Muscle layer of duodenum (tissue), 2 donors: ENCODE results near the gene CLINT1.

Experiments
- H3K27ac ChIP-seq: one replicate; pipeline ENCODE4 v1.7.0; 2013; ENCODE audit warnings: mild to moderate bottlenecking, low read length
- H3K27me3 ChIP-seq: one replicate; pipeline ENCODE4 v1.7.0; 2013; ENCODE audit warnings: low read depth, mild to moderate bottlenecking, control low read depth, low read length
- H3K36me3 ChIP-seq, 2 donors: one replicate each; pipeline ENCODE4 v1.7.0; 2013; ENCODE audit warnings: low read length in 2 of 2, control low read depth in 1 of 2, mild to moderate bottlenecking in 1 of 2; ENCODE audit not compliant: insufficient read depth in 2 of 2, control insufficient read depth in 1 of 2
- H3K4me1 ChIP-seq, 2 donors: one replicate each; pipeline ENCODE4 v1.7.0; 2013; ENCODE audit warnings: low read length in 2 of 2, mild to moderate bottlenecking in 2 of 2, control low read depth in 1 of 2, moderate library complexity in 1 of 2; ENCODE audit not compliant: insufficient read depth in 2 of 2, control insufficient read depth in 1 of 2
- H3K4me3 ChIP-seq, 2 donors: one replicate each; pipeline ENCODE4 v1.7.0; 2013; ENCODE audit warnings: low read length in 2 of 2, low read depth in 1 of 2, mild to moderate bottlenecking in 1 of 2
- H3K9me3 ChIP-seq, 2 donors: one replicate each; pipeline ENCODE4 v1.7.0; 2013; ENCODE audit warnings: low read length in 2 of 2, control low read depth in 1 of 2, mild to moderate bottlenecking in 1 of 2; ENCODE audit not compliant: control insufficient read depth in 1 of 2
- donor health status: healthy.

Gene CLINT1

DNA sequence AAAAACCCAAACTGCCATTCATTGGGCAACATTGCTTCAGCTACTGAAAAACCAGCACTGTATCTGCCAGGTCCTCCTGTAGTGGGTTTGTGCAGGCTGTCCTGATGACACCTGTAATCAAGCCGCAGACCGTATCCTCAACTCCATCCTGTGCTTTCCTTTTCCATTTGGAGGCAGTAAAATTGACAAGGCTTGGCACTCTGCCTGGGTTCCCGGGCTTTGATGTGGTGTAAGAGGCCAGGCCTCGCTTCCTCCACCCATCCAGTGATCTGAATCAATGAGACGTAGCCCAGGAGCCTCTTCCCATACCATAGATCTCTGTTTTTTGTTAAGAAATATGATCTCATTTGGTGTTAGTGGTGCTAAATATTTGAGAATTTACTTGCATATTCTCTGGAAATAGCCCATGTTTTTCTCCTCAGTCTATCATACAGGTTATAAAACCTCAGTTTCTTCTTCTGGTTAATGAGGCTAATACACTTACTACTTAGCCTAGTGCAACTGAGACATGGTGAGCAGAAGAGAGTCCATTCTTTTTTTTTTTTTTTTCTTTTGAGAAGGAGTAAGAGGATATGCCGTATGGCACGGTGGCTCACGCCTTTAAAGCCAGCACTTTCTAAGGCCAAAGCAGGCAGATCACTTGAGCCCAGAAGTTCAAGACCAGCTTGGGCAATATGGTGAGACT, 80.7 kb downstream of the CLINT1 start:
- no peaks in the 10 kb centered on the region for H3K27me3 ChIP-seq
- no peaks in the 10 kb centered on the region for H3K9me3 ChIP-seq
- H3K4me1 ChIP-seq = no peaks in the 10 kb centered on the region
- H3K4me3 ChIP-seq = no peak overlapping the region
- H3K36me3 ChIP-seq = peaks cover 4 to 6% of the 10 kb centered on the region in 2 donors
- no peak overlapping the region for H3K27ac ChIP-seq

GRCh38 chr5:157772127-157772526, 86.8 kb downstream of the CLINT1 start:
- no peak overlapping the region for H3K4me3 ChIP-seq
- no peaks in the 10 kb centered on the region for H3K27me3 ChIP-seq
- H3K27ac ChIP-seq = no peak overlapping the region
- H3K36me3 ChIP-seq = no peaks in the 10 kb centered on the region
- H3K9me3 ChIP-seq = peaks cover 0 to 5% of the 10 kb centered on the region in 2 donors
- no peaks in the 10 kb centered on the region for H3K4me1 ChIP-seq

DNA sequence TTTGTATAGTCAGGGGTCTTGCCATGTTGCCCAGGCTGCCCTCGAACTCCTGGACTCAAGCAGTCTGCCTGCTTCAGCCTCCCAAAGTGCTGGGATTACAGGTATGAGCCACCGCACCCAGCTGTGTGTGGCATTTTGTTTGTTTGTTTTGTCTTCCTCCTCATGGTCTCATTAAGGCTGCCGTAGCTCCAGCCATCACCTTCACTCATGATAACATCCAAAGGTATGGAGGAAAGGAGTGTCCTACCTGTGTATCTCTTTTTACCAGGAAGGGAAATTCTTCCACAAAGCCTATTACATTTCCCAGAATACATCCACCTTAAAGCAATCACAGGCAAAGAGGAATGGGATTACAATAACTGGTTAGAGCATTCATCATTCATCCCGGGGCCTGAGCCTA, 88.3 kb downstream of the CLINT1 start:
- Histone ChIP-seq H3K36me3 (no peaks in the 10 kb centered on the region), H3K27me3 (no peaks in the 10 kb centered on the region), H3K4me3 (no peak overlapping the region), H3K9me3 (peaks cover 0 to 5% of the 10 kb centered on the region in 2 donors), H3K27ac (no peak overlapping the region), H3K4me1 (no peaks in the 10 kb centered on the region)

- no peaks in the 10 kb centered on the region for H3K36me3 ChIP-seq
- peaks cover 0 to 5% of the 10 kb centered on the region in 2 donors for H3K9me3 ChIP-seq
- H3K27ac ChIP-seq = no peak overlapping the region
- no peak overlapping the region for H3K4me3 ChIP-seq
- H3K27me3 ChIP-seq = no peaks in the 10 kb centered on the region
- no peaks in the 10 kb centered on the region for H3K4me1 ChIP-seq
Observed at GRCh38 chr5:157767689-157768088, 91.3 kb downstream of the CLINT1 start.

DNA sequence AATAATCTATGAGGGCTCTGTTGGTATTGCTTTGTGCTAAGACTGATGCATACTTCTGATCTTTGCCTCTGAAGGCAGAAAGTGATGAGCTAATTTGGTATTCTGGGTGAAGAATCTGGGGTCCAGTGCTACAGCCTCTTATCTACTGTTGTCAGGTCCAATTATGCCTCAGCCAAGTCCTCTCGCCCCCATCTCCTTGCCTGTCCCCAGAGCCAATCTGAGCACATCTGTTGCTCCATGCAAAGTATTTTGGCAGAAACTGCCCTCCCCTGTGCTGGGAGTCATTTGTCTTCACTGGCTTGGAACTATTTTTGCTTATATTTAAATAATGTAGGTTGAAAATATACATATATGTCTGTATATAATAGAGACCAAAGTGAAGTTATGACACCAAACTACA, 92.0 kb downstream of the CLINT1 start:
- Histone ChIP-seq H3K4me1 (peaks cover 0 to 7% of the 10 kb centered on the region in 2 donors), H3K9me3 (peaks cover 0 to 5% of the 10 kb centered on the region in 2 donors), H3K27ac (no peak overlapping the region), H3K4me3 (no peak overlapping the region), H3K36me3 (no peaks in the 10 kb centered on the region), H3K27me3 (no peaks in the 10 kb centered on the region)

GRCh38 chr5:157766442-157766841, 92.5 kb downstream of the CLINT1 start:
- H3K4me1 ChIP-seq = peaks cover 0 to 11% of the 10 kb centered on the region in 2 donors
- H3K27ac ChIP-seq = no peak overlapping the region
- no peak overlapping the region for H3K4me3 ChIP-seq
- peaks cover 0 to 5% of the 10 kb centered on the region in 2 donors for H3K9me3 ChIP-seq
- no peaks in the 10 kb centered on the region for H3K36me3 ChIP-seq
- no peaks in the 10 kb centered on the region for H3K27me3 ChIP-seq

DNA sequence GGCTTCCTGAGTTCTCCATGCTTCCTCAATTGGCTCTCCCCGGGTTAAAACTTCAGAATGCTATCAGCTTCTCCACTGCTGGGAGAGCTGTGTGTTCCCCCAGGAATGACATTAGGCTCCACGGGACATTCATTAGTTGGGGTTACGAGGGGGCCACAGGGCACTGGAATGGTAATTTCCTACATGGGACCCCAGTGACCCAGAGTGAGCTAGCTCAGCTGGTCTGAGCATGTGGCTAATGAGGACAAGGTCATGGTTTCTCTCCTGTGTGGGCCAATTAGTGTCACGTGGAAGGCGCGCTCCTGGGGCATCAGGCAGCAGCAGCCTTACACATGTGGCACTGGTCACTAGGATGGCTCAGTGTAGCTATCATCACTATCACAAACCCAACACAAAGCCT, 94.4 kb downstream of the CLINT1 start:
- peaks cover 0 to 12% of the 10 kb centered on the region in 2 donors for H3K4me1 ChIP-seq
- no peaks in the 10 kb centered on the region for H3K27me3 ChIP-seq
- H3K27ac ChIP-seq = no peak overlapping the region
- peaks cover 0 to 7% of the 10 kb centered on the region in 2 donors for H3K36me3 ChIP-seq
- no peaks in the 10 kb centered on the region for H3K9me3 ChIP-seq
- no peak overlapping the region for H3K4me3 ChIP-seq

DNA sequence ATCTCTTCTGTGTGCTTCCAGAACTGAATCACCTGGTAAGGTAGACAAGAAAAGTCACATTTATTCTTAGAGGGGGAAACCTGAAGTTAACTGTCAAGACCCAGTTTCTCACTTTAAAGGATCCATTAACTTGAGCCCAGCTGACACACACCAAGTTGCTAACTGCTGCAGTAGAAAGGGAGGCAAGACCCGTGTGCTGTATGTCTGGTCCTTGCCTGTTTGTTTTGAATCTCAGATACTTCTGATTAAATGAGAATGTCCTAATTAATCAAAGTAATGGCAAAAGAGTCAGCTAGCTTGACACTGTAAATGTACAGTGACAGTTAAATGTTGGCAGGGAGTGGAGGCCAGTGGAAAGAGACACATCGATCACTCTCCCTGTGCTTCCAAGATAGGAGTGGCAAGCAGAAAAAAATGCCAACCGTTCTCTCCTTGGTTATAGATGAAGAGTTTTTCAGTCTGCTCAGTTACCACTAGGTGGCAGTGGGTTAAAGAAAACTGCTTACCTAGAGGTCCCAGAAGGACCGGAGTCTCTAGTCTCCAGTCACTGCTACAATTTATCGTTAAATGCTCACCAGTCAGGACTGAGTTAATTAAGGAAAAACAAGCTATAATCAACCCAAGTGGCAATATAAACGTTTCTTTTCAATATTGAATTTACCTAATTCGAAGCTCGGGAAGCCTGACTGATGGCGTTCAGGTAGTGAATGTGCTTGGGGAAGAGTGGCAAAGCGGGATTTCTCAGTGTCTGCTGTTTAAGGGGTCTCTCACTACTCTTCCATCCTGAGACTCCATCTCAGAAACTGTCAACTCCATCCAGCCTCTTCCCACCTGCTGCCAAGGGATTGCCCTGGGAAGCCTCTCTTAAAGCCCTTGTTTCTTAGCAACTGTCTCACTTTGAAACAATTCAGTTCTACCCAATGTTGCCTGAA, 97.0 kb downstream of the CLINT1 start:
- Histone ChIP-seq H3K4me3 (no peak overlapping the region), H3K27ac (no peak overlapping the region), H3K4me1 (peaks cover 0 to 12% of the 10 kb centered on the region in 2 donors), H3K9me3 (no peaks in the 10 kb centered on the region), H3K27me3 (no peaks in the 10 kb centered on the region), H3K36me3 (peaks cover 0 to 7% of the 10 kb centered on the region in 2 donors)

- Histone ChIP-seq H3K4me1 (peaks cover 0 to 12% of the 10 kb centered on the region in 2 donors), H3K27ac (no peak overlapping the region), H3K36me3 (peaks cover 12 to 35% of the 10 kb centered on the region in 2 donors), H3K4me3 (no peak overlapping the region), H3K27me3 (no peaks in the 10 kb centered on the region), H3K9me3 (no peaks in the 10 kb centered on the region)
Observed at GRCh38 chr5:157758706-157759105, 100.2 kb downstream of the CLINT1 start.

DNA sequence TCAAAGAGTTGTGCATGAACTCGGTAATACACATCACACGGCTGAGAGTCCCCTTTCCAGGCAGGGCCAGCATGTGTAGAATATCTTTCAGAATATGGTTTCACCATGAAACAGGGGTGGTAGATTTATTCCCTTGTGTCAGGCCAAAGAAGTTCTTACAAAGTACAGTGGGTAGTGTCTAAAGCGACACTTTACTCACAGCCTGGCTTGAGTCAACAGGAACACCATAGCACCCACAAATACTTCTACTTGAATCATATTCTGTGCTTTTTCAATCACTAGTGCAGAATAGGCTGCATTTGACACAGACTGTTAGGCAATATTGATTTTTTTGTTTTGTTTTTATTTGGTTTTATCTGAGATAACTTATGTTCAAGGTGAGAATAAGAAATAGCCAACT, 102.8 kb downstream of the CLINT1 start:
- Histone ChIP-seq H3K27ac (no peak overlapping the region), H3K27me3 (no peaks in the 10 kb centered on the region), H3K36me3 (peaks cover 20 to 47% of the 10 kb centered on the region in 2 donors), H3K4me1 (no peaks in the 10 kb centered on the region), H3K4me3 (no peak overlapping the region), H3K9me3 (no peaks in the 10 kb centered on the region)

GRCh38 chr5:157750320-157750719, 108.6 kb downstream of the CLINT1 start:
- Histone ChIP-seq H3K27me3 (no peaks in the 10 kb centered on the region), H3K9me3 (no peaks in the 10 kb centered on the region), H3K27ac (no peak overlapping the region), H3K4me3 (no peak overlapping the region), H3K36me3 (peaks cover 19 to 26% of the 10 kb centered on the region in 2 donors), H3K4me1 (peaks cover 0 to 6% of the 10 kb centered on the region in 2 donors)
